Posterior vena cava (tissue), 2 donors: ENCODE data around the gene PLPP3. TPM values are rescaled to one million over a fixed set of nuclear protein-coding genes. Genes with fewer than 3 reads are reported as not detected.

Source experiments
- DNase-seq: peaks from one replicate; pipeline ENCODE4 v3.0.0-alpha.2; 2020; ENCODE audit warnings: low spot score
- intact Hi-C, 2 donors: fragments of 100-400 bp; cut with DNase I; formaldehyde crosslinking; loops; one replicate each; pipeline versions ENCODE4 v1.14.1 to v1.14.2; 2022 to 2023
- total RNA-seq, 2 donors: library from RNA; stranded (reverse); fragmentation: NEBNext Ultra II Directional; extraction: Animal tissue kit (Norgen Biotek cat#: 25700); gene quantifications; one replicate each; pipeline ENCODE4 v1.2.1, GENCODE V29; 2021
- donor health status: DM: yes; HTN: yes; CAD: no.
- donor health status: DM: yes; HTN: yes; CAD: no.

The PLPP3 gene
- total RNA-seq, 2 donors from 2014 or later, result 141 to 173 TPM

- no peak for DNase-seq
- intact Hi-C loops, result no loop called here
Observed at GRCh38 chr1:56453016-56453415, 126.3 kb downstream of the PLPP3 start.

- intact Hi-C loops, result no loop called here
- no peak for DNase-seq
Observed at GRCh38 chr1:56452027-56453011, 127.0 kb downstream of the PLPP3 start.

DNA sequence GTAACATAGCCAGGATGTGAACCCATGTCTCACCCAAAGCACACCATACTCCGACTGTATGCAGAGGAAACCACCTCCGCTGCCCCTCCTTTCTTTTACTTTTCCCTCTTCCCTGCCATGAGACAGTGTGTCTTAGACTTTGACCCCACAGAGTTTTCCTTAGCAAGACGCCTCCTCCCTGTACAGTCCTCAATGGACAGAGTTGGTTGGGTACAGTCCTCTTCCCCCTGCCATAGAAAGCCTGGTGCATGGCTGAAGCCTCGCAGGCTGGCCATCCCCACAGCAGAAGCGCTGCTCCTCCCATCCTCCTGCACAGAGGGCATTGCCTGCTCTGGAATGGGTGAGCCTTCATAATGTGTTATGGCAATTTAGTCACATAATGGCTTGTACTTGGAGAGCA is 127.9 kb downstream of the PLPP3 start:
- intact Hi-C loops, result no loop called here
- DNase-seq, result no peak

DNA sequence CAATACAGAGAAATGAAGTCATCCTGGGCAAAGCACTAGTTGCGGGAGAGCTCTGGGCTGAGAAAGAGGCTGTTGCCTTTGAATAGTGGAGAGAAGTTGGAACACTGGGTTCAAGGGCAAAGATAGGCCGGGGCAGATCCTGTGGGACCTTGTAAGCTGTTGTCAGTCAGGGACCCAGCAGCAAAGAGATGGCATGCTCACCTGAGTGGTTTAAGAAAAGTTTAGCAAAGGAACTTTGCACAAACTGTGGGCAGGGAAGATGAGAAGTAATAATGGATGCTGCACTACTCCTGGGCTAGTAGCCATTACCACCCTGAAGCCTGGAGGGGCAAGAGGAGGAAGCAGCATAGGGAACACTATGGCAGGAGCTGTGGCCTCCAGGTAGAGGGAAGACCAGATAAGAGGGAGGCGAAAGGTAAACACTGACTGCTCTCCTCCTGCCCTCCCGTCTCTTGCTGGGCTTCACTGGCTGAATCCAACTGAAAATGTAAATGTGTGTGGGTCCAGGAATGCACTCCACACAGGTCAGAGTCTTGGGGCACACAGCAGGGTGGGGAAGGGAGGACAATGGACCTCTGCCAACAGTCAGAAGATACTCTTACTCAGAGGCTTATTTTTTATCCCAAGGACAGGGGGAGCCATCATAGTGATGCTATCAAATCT is 129.2 kb downstream of the PLPP3 start:
- no peak for DNase-seq
- intact Hi-C loops, result no loop called here

DNA sequence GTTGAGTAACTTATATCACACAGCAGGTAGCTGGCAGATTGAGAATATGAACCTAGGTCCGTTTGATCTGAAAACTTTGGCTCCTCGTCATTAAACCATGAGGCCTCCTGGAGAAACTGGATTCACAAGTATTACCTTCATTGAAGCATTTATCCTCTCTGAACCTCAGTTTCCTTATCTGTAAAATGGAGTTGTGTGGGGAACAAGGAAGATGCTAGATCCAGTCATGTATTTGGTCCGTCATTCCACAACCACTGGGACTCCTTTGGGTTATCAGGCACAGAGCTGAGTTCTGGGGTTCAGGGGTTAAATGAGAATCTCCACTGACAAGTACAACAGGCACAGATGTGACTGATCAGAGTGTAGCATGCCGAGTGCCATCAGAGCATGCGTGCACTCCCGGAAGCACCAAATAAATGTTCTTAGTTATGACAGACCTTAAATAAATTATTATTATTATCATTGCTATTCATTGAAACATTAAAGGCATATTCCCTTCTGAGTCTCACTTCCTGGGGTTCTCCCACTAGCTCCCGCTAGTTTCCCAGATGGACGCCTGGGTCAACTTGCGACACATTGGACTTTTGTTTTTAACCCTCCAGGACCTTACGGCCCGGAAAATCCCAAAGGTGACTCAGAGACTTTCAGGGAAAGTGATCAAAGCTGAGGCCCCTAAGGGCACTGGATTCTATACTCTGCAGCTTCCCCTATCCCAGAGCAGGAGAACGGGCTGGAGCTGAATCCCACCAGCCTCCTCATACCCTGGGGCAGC is 130.6 kb downstream of the PLPP3 start:
- no peak for DNase-seq
- intact Hi-C loops, result no loop called here

DNA sequence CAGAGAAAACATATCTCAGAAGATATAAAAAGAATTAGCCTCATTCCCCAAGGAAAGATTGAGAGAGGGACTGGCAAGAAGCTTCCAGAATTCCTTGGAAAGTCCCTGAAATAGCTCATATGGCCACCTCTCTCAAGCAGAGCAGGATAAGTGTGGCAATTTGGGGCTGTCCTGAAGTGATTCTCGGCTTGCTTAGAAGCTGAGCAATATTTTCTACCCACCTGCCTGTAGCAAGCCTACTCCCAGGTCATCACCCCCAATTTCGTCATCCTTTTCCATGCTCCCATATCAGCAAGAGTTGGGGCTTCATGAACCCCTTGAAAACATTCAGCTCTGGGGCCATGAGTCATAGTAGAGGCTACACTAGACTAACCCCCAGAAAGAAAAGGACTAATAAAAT is 131.5 kb downstream of the PLPP3 start:
- no peak for DNase-seq
- intact Hi-C loops, result no loop called here

GRCh38 chr1:56446531-56447098 is 132.7 kb downstream of the PLPP3 start:
- DNase-seq, result no peak
- intact Hi-C loops, result no loop called here

DNA sequence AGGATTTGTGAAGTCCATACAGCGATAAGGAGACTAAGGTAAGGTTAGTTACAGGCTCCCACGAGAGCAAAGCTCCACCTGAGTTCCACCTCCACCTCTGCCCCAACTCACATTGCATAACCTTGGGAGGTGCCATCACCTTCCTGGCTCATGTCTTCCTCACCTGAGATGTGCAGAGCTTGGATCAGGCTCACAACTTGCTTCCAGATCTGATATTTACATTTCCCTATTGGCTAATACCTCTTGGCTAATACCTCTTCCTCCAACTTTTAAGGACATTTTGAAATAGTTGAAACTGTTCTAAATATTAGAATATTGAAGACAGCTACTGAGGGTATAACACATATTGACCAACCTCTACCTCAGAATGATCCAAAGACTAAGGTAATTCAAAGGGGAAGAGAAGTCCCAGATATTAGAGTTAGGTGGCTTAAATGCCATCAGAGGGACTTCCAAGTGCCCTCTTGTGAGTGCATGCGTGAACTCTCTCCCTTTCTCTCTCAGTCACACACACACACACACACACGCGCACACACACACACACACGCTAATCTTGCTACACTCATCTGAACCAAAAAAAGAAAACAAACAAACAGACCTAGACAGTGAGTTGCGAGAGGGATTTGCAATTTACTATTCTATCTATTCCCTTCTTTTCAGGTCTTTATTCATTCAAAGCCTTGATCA is 134.3 kb downstream of the PLPP3 start:
- intact Hi-C loops, result no loop called here
- no peak for DNase-seq

Other genes starting within 250 kb of the PLPP3 start
- gene PRKAA2, start 65.8 kb upstream of the PLPP3 start, total RNA-seq, result 10 to 100 TPM; 23.8 to 60.8 TPM
- gene FYB2, start 239.8 kb upstream of the PLPP3 start, total RNA-seq, result not detected